Keratinocyte (primary cell): ENCODE results near the gene CSMD2. TPM values are rescaled to one million over a fixed set of nuclear protein-coding genes. Genes with fewer than 3 reads are reported as not detected.

ENCODE experiments used
- DNase-seq: peaks from one replicate; pipeline ENCODE4 v3.0.0-alpha.2; 2011; ENCODE audit warnings: low read depth, missing footprints, low spot score
- FAIRE-seq: peaks from 2 replicates; lab custom pipeline; 2011; peaks lifted over from hg19 to GRCh38; lab: Jason Lieb, UNC
- H2AFZ ChIP-seq: 2 replicates; pipeline ENCODE4 v1.6.0; 2012; ENCODE audit warnings: low read length, control low read depth, inconsistent platforms; ENCODE audit not compliant: control insufficient read depth
- H3K27ac ChIP-seq: 2 replicates; pipeline ENCODE4 v1.5.1; 2011; ENCODE audit warnings: low read length; ENCODE audit not compliant: control insufficient read depth, insufficient read depth
- H3K27me3 ChIP-seq: 3 replicates; pipeline ENCODE4 v1.6.0; 2011; ENCODE audit warnings: low read length; ENCODE audit not compliant: control insufficient read depth, insufficient read depth; ENCODE audit errors: extremely low read depth
- H3K36me3 ChIP-seq, 2 experiments: 2 replicates in 1 of 2; 3 replicates in 1 of 2; pipeline ENCODE4 v1.5.1; 2011; ENCODE audit warnings: low read length in 2 of 2, mild to moderate bottlenecking in 1 of 2; ENCODE audit not compliant: control insufficient read depth in 2 of 2, insufficient read depth in 2 of 2; ENCODE audit errors: extremely low read depth in 1 of 2
- H3K4me1 ChIP-seq: 3 replicates; pipeline ENCODE4 v1.5.1; 2011; ENCODE audit warnings: low read length; ENCODE audit not compliant: control insufficient read depth, insufficient read depth; ENCODE audit errors: extremely low read depth
- H3K4me2 ChIP-seq: 3 replicates; pipeline ENCODE4 v1.6.0; 2011; ENCODE audit warnings: low read depth, low read length; ENCODE audit not compliant: control insufficient read depth, insufficient read depth; ENCODE audit errors: extremely low read depth
- H3K4me3 ChIP-seq, 3 experiments: fragments of 200-600 bp in 1 of 3; sonication (generic) in 1 of 3; 2 replicates in 2 of 3; 3 replicates in 1 of 3; pipeline ENCODE4 v1.5.1; 2011 to 2016; ENCODE audit warnings: low read length in 3 of 3, mild to moderate bottlenecking in 3 of 3, control low read depth in 2 of 3, inconsistent platforms in 1 of 3, low read depth in 1 of 3, mixed read lengths in 1 of 3, mixed run types in 1 of 3, moderate library complexity in 1 of 3; ENCODE audit not compliant: control insufficient read depth in 2 of 3, insufficient read depth in 2 of 3; ENCODE audit errors: extremely low read depth in 1 of 3
- H3K79me2 ChIP-seq: 2 replicates; pipeline ENCODE4 v1.6.0; 2012; ENCODE audit warnings: low read length; ENCODE audit not compliant: control insufficient read depth, insufficient read depth
- H3K9ac ChIP-seq: 3 replicates; pipeline ENCODE4 v1.6.0; 2011; ENCODE audit warnings: low read length; ENCODE audit not compliant: control insufficient read depth, insufficient read depth; ENCODE audit errors: extremely low read depth
- H3K9me1 ChIP-seq: 3 replicates; pipeline ENCODE4 v1.6.0; 2011; ENCODE audit warnings: low read length; ENCODE audit not compliant: control insufficient read depth, insufficient read depth; ENCODE audit errors: extremely low read depth
- H3K9me3 ChIP-seq: 2 replicates; pipeline ENCODE4 v1.5.1; 2012; ENCODE audit warnings: low read depth, low read length; ENCODE audit not compliant: control insufficient read depth
- H4K20me1 ChIP-seq: 3 replicates; pipeline ENCODE4 v1.6.0; 2011; ENCODE audit warnings: low read length; ENCODE audit not compliant: control insufficient read depth, insufficient read depth; ENCODE audit errors: extremely low read depth
- CTCF ChIP-seq, 3 experiments: IDR thresholded peaks in 1 of 3; conservative IDR thresholded peaks in 1 of 3; optimal IDR thresholded peaks in 1 of 3; 2 replicates in 2 of 3; 3 replicates in 1 of 3; pipeline versions ENCODE3 to v1.5.1; 2011; ENCODE audit warnings: low read length in 3 of 3, mild to moderate bottlenecking in 3 of 3, moderate library complexity in 2 of 3, control low read depth in 1 of 3, inconsistent platforms in 1 of 3; ENCODE audit not compliant: insufficient read depth in 2 of 3; ENCODE audit errors: extremely low read depth in 1 of 3
- EZH2 ChIP-seq: IDR thresholded peaks from one replicate; pipeline ENCODE4 v1.6.1; 2012; ENCODE audit warnings: inconsistent platforms, mild to moderate bottlenecking, low read length, moderate library complexity
- dilution Hi-C: fragments of 300-500 bp; cut with MboI; formaldehyde crosslinking; loops from one replicate; pipeline ENCODE4 v1.7.0; 2020; ENCODE audit warnings: low sequenced_read_pairs; ENCODE audit not compliant: extremely low pct_ligation_motif_present
- polyA plus RNA-seq, 5 experiments: library from polyadenylated mRNA; depleted of rRNA in 3 of 5; stranded (reverse) in 3 of 5; stranded (forward) in 1 of 5; unstranded in 1 of 5; fragments of >200 nt; gene quantifications; 1 replicate in 1 of 5; 2 replicates in 3 of 5; 3 replicates in 1 of 5; pipeline versions ENCODE4 v1.2.1 to v1.2.3, GENCODE V29; 2011 to 2012; ENCODE audit warnings: missing spikeins in 2 of 5, low read depth in 1 of 5, low replicate concordance in 1 of 5

CSMD2 gene
- polyA plus RNA-seq, 1 donor (not counting 4 experiments of a cell fraction or from before 2014, with no cell fraction given) = 2.0 TPM

- Histone ChIP-seq H3K4me2 (no peak overlapping the region), H3K27ac (no peak overlapping the region), H4K20me1 (no peaks in the 10 kb centered on the region), H3K79me2 (no peaks in the 10 kb centered on the region), H3K27me3 (no peaks in the 10 kb centered on the region), H3K4me3 (no peak overlapping the region), H2AFZ (no peak overlapping the region), H3K9me3 (no peaks in the 10 kb centered on the region), H3K9ac (no peak overlapping the region), H3K36me3 (no peaks in the 10 kb centered on the region), H3K4me1 (no peaks in the 10 kb centered on the region), H3K9me1 (no peaks in the 10 kb centered on the region)
- DNase-seq = no peak
- no peak for TF ChIP-seq CTCF (optimal IDR thresholded peaks at IDR 0.05 in 1 of 3, IDR thresholded peaks at IDR 0.05 in 1 of 3, conservative IDR thresholded peaks at IDR 0.05 in 1 of 3; ENCODE audit: extremely low read depth in 1 of 3, insufficient read depth in 2 of 3, low read length in 3 of 3)
- no peak for TF ChIP-seq EZH2
- dilution Hi-C loops = no loop called here
- FAIRE-seq = no peak
Observed at GRCh38 chr1:33866281-33866680, 298.7 kb downstream of the CSMD2 start.

GRCh38 chr1:33864460-33865389, 300.3 kb downstream of the CSMD2 start:
- Histone ChIP-seq H3K9me3 (no peaks in the 10 kb centered on the region), H3K4me3 (no peak overlapping the region), H3K27me3 (no peaks in the 10 kb centered on the region), H3K9ac (no peak overlapping the region), H2AFZ (no peak overlapping the region), H4K20me1 (no peaks in the 10 kb centered on the region), H3K79me2 (no peaks in the 10 kb centered on the region), H3K9me1 (no peaks in the 10 kb centered on the region), H3K4me1 (no peaks in the 10 kb centered on the region), H3K27ac (no peak overlapping the region), H3K36me3 (no peaks in the 10 kb centered on the region), H3K4me2 (no peak overlapping the region)
- no peak for DNase-seq
- FAIRE-seq = no peak
- TF ChIP-seq EZH2 (no peak), CTCF (optimal IDR thresholded peaks at IDR 0.05 in 1 of 3, IDR thresholded peaks at IDR 0.05 in 1 of 3, conservative IDR thresholded peaks at IDR 0.05 in 1 of 3; ENCODE audit: extremely low read depth in 1 of 3, insufficient read depth in 2 of 3, low read length in 3 of 3) (no peak)
- dilution Hi-C loops = no loop called here
